Keratinocyte (primary cell): ENCODE data around the gene GIPR. TPM values are rescaled to one million over a fixed set of nuclear protein-coding genes. Genes with fewer than 3 reads are reported as not detected.

Source experiments
- DNase-seq: peaks from one replicate; pipeline ENCODE4 v3.0.0-alpha.2; 2011; ENCODE audit warnings: low read depth, missing footprints, low spot score
- FAIRE-seq: peaks from 2 replicates; lab custom pipeline; 2011; peaks lifted over from hg19 to GRCh38; lab: Jason Lieb, UNC
- H2AFZ ChIP-seq: 2 replicates; pipeline ENCODE4 v1.6.0; 2012; ENCODE audit warnings: low read length, control low read depth, inconsistent platforms; ENCODE audit not compliant: control insufficient read depth
- H3K27ac ChIP-seq: 2 replicates; pipeline ENCODE4 v1.5.1; 2011; ENCODE audit warnings: low read length; ENCODE audit not compliant: control insufficient read depth, insufficient read depth
- H3K27me3 ChIP-seq: 3 replicates; pipeline ENCODE4 v1.6.0; 2011; ENCODE audit warnings: low read length; ENCODE audit not compliant: control insufficient read depth, insufficient read depth; ENCODE audit errors: extremely low read depth
- H3K36me3 ChIP-seq, 2 experiments: 2 replicates in 1 of 2; 3 replicates in 1 of 2; pipeline ENCODE4 v1.5.1; 2011; ENCODE audit warnings: low read length in 2 of 2, mild to moderate bottlenecking in 1 of 2; ENCODE audit not compliant: control insufficient read depth in 2 of 2, insufficient read depth in 2 of 2; ENCODE audit errors: extremely low read depth in 1 of 2
- H3K4me1 ChIP-seq: 3 replicates; pipeline ENCODE4 v1.5.1; 2011; ENCODE audit warnings: low read length; ENCODE audit not compliant: control insufficient read depth, insufficient read depth; ENCODE audit errors: extremely low read depth
- H3K4me2 ChIP-seq: 3 replicates; pipeline ENCODE4 v1.6.0; 2011; ENCODE audit warnings: low read depth, low read length; ENCODE audit not compliant: control insufficient read depth, insufficient read depth; ENCODE audit errors: extremely low read depth
- H3K4me3 ChIP-seq, 3 experiments: fragments of 200-600 bp in 1 of 3; sonication (generic) in 1 of 3; 2 replicates in 2 of 3; 3 replicates in 1 of 3; pipeline ENCODE4 v1.5.1; 2011 to 2016; ENCODE audit warnings: low read length in 3 of 3, mild to moderate bottlenecking in 3 of 3, control low read depth in 2 of 3, inconsistent platforms in 1 of 3, low read depth in 1 of 3, mixed read lengths in 1 of 3, mixed run types in 1 of 3, moderate library complexity in 1 of 3; ENCODE audit not compliant: control insufficient read depth in 2 of 3, insufficient read depth in 2 of 3; ENCODE audit errors: extremely low read depth in 1 of 3
- H3K79me2 ChIP-seq: 2 replicates; pipeline ENCODE4 v1.6.0; 2012; ENCODE audit warnings: low read length; ENCODE audit not compliant: control insufficient read depth, insufficient read depth
- H3K9ac ChIP-seq: 3 replicates; pipeline ENCODE4 v1.6.0; 2011; ENCODE audit warnings: low read length; ENCODE audit not compliant: control insufficient read depth, insufficient read depth; ENCODE audit errors: extremely low read depth
- H3K9me1 ChIP-seq: 3 replicates; pipeline ENCODE4 v1.6.0; 2011; ENCODE audit warnings: low read length; ENCODE audit not compliant: control insufficient read depth, insufficient read depth; ENCODE audit errors: extremely low read depth
- H3K9me3 ChIP-seq: 2 replicates; pipeline ENCODE4 v1.5.1; 2012; ENCODE audit warnings: low read depth, low read length; ENCODE audit not compliant: control insufficient read depth
- H4K20me1 ChIP-seq: 3 replicates; pipeline ENCODE4 v1.6.0; 2011; ENCODE audit warnings: low read length; ENCODE audit not compliant: control insufficient read depth, insufficient read depth; ENCODE audit errors: extremely low read depth
- CTCF ChIP-seq, 3 experiments: IDR thresholded peaks in 1 of 3; conservative IDR thresholded peaks in 1 of 3; optimal IDR thresholded peaks in 1 of 3; 2 replicates in 2 of 3; 3 replicates in 1 of 3; pipeline versions ENCODE3 to v1.5.1; 2011; ENCODE audit warnings: low read length in 3 of 3, mild to moderate bottlenecking in 3 of 3, moderate library complexity in 2 of 3, control low read depth in 1 of 3, inconsistent platforms in 1 of 3; ENCODE audit not compliant: insufficient read depth in 2 of 3; ENCODE audit errors: extremely low read depth in 1 of 3
- EZH2 ChIP-seq: IDR thresholded peaks from one replicate; pipeline ENCODE4 v1.6.1; 2012; ENCODE audit warnings: inconsistent platforms, mild to moderate bottlenecking, low read length, moderate library complexity
- dilution Hi-C: fragments of 300-500 bp; cut with MboI; formaldehyde crosslinking; loops from one replicate; pipeline ENCODE4 v1.7.0; 2020; ENCODE audit warnings: low sequenced_read_pairs; ENCODE audit not compliant: extremely low pct_ligation_motif_present
- polyA plus RNA-seq, 5 experiments: library from polyadenylated mRNA; depleted of rRNA in 3 of 5; stranded (reverse) in 3 of 5; stranded (forward) in 1 of 5; unstranded in 1 of 5; fragments of >200 nt; gene quantifications; 1 replicate in 1 of 5; 2 replicates in 3 of 5; 3 replicates in 1 of 5; pipeline versions ENCODE4 v1.2.1 to v1.2.3, GENCODE V29; 2011 to 2012; ENCODE audit warnings: missing spikeins in 2 of 5, low read depth in 1 of 5, low replicate concordance in 1 of 5

Gene GIPR
- polyA plus RNA-seq, 1 donor (not counting 4 experiments of a cell fraction or from before 2014, with no cell fraction given) = 1.4 TPM

- no peaks in the 10 kb centered on the region for H4K20me1 ChIP-seq
- H3K9ac ChIP-seq = no peak overlapping the region
- H3K36me3 ChIP-seq = peaks cover 15 to 18% of the 10 kb centered on the region in 2 experiments
- H3K79me2 ChIP-seq = no peaks in the 10 kb centered on the region
- H3K27me3 ChIP-seq = no peaks in the 10 kb centered on the region
- H3K4me3 ChIP-seq = no peak overlapping the region
- H3K9me1 ChIP-seq = no peaks in the 10 kb centered on the region
- TF ChIP-seq EZH2 (no peak), CTCF (optimal IDR thresholded peaks at IDR 0.05 in 1 of 3, IDR thresholded peaks at IDR 0.05 in 1 of 3, conservative IDR thresholded peaks at IDR 0.05 in 1 of 3; ENCODE audit: extremely low read depth in 1 of 3, insufficient read depth in 2 of 3, low read length in 3 of 3) (no peak)
- no peak overlapping the region for H2AFZ ChIP-seq
- H3K9me3 ChIP-seq = no peaks in the 10 kb centered on the region
- dilution Hi-C loops = no loop called here
- no peak overlapping the region for H3K4me2 ChIP-seq
- peaks cover 7% of the 10 kb centered on the region for H3K4me1 ChIP-seq
- no peak overlapping the region for H3K27ac ChIP-seq
- FAIRE-seq (no peak), DNase-seq (no peak)
Measured at GRCh38 chr19:45701676-45702075, 33.7 kb downstream of the GIPR start.

GRCh38 chr19:45705115-45705514, 37.1 kb downstream of the GIPR start:
- no peak overlapping the region for H3K4me3 ChIP-seq
- DNase-seq = no peak
- H3K27me3 ChIP-seq = no peaks in the 10 kb centered on the region
- no peaks in the 10 kb centered on the region for H3K9me1 ChIP-seq
- peaks cover 13 to 14% of the 10 kb centered on the region in 2 experiments for H3K36me3 ChIP-seq
- no peak overlapping the region for H3K4me2 ChIP-seq
- TF ChIP-seq EZH2 (no peak), CTCF (optimal IDR thresholded peaks at IDR 0.05 in 1 of 3, IDR thresholded peaks at IDR 0.05 in 1 of 3, conservative IDR thresholded peaks at IDR 0.05 in 1 of 3; ENCODE audit: extremely low read depth in 1 of 3, insufficient read depth in 2 of 3, low read length in 3 of 3) (no peak)
- no peaks in the 10 kb centered on the region for H3K9me3 ChIP-seq
- H2AFZ ChIP-seq = no peak overlapping the region
- no peaks in the 10 kb centered on the region for H3K79me2 ChIP-seq
- H3K4me1 ChIP-seq = no peaks in the 10 kb centered on the region
- H3K9ac ChIP-seq = no peak overlapping the region
- dilution Hi-C loops = no loop called here
- H4K20me1 ChIP-seq = no peaks in the 10 kb centered on the region
- no peak overlapping the region for H3K27ac ChIP-seq
- no peak for FAIRE-seq
